Measurements from ENCODE around the gene PLOD2.

The PLOD2 gene

DNA sequence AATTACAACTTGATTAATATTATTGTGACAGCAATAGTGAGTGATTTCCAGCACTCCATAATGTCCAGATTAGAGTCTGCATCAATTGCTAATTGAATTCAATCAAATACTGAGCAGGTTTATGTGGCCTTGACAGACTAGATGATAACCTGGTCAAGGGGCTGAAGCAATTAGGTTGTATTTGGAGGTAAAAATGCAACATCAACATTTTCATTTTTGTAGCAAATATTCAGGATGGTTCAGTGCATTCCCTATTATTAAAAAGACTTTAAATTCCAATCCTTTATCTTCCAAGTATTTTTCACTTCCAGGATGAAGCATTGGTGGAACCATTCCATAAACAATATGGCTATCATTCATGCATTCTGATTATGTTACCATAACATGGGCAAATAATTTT, 120.4 kb downstream of the PLOD2 start:
- no peak for DNase-seq (ENCODE audit: low spot score)

DNA sequence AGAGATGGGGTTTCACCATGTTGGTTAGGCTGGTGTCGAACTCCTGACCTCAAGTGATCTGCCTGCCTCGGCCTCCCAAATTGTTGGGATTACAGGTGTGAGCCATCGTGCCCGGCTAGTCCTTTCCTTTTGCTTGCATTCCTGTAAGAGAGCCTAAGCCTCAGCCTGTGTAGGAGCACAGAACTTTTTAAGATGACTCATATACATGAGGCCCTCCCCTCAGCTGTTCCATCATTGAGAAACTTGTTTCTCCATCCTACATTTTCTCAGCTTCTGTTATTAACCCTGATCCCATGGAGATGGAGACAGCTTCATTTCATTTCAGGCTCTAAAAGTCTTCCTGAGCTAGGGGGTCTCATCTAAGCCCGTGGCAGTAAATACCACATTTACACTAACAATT, 123.3 kb downstream of the PLOD2 start:
- DNase-seq (ENCODE audit: low spot score) = no peak

DNA sequence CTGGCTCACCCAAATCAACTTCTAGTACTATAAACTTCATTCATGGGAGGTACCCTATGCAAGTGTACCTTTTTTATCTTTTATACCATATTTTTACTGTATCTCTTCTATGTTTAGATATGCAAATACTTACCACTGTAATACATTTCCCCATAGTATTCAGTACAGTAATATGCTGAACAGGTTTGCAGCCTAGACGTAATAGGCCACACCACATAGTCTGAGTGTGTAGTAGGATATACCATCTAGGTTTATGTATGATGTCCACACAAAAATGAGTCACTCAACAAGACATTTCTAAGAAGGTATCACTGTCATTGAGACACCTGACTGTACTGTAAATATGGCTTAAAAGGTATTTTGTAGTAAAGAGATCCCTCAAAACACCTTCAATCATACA, 124.7 kb downstream of the PLOD2 start:
- DNase-seq (ENCODE audit: low spot score) = no peak

DNA sequence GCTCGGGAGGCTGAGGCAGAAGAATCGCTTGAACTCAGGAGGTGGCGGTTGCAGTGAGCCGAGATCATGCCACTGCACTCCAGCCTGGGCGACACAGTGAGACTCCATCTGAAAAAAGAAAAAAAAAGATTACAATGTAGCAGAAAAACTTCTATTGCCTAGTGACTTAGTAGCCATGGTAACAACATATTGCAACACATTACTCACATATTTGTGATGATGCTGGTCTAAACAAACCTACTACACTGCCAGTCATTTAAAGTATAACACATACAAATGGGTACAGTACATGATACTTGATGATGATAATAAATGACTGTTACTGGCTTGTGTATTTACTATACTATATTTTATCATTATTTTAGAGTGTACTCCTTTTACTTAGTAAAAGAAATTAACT, 125.6 kb downstream of the PLOD2 start:
- DNase-seq (ENCODE audit: low spot score) = no peak

DNA sequence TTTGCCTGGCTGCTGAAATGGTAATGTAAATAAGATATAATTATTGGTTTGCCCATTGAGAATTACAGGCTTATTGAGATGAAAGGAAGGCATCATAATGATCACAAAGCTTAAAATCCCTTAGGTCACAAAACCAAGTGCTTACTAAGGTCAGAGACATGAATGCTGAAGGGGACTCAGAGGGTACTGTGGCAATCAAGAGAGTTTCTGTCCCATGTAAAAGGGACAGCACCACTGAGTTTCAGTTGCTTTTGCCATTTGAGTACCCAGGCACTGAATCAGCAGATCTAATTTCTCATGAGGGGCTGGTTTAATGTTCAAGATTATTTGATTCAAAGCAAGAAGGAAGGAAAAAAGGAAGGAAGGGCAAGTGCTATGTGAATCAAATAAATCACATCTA, 127.0 kb downstream of the PLOD2 start:
- DNase-seq (ENCODE audit: low spot score) = no peak

DNA sequence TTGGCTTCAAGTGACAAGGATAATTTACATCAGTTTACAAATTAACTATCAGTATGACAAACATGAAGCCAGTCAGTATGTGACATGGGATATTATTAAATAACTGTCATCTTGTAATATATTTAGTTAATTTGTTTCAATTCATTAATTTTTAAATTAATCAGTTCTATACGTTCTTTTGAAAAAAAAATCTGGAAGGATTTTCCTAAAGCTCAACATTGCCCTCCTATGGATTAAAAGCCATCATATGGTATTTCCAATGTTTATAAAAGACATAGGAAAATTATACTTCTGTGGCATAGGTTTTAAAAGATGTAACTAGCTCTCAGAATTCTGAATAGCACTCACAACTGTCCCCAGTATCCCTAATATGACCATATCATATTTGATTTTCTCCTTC, 134.4 kb downstream of the PLOD2 start:
- no peak for DNase-seq (ENCODE audit: low spot score)

DNA sequence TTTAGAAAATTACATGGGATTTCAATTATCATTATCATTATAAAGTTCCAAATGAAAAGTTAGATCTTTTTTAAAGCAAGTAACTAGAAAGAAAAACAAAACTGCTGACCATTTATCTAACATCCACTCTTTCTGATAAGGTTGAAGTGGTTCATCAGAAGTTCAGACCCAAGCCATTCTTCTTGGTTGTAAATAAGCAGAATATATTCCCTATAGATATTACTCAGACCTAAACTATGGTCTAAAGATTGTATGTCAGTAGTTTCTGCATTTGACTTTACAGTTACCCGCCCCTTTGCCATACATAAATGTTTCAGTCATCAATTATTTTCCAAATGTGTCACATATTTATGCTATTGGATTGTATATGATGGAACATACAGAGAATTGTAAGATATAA, 136.7 kb downstream of the PLOD2 start:
- DNase-seq (ENCODE audit: low spot score) = no peak

DNA sequence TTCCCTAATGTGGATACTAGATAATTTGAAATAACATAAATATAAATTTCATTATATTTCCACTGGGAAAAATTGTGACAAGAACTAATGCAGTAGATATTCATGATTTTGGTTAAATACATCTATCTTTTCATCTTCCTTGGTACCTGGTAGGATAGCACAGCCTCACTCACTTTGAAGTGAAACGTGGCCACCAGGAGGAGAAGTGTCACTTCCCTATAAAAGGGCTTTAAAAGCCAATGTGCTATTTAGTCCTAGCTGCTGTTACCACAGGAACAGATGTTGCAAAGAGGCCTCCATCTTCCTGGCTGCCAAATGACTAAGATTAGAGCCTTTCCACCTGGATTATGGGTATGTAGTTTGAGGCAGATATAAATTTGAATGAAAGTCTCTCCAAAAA, 140.0 kb downstream of the PLOD2 start:
- no peak for DNase-seq (ENCODE audit: low spot score)

DNA sequence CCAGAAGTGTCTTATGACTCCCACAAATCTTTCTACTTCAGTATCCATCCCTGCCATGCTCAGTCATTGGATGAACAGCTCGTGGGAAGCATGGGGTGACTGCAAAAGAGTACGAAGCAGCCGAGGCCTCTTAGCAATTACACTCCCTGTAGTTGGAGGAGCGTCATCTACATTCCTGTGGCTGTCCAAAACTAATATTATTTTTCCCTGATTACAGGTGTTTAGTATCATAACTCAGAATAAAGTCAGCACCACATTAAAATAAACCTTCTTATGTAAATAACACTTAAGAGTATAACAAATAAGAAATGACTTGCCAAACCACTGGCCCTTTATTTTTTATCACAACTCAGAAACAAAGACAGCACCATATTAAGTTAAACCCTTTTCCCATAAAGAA, 141.5 kb downstream of the PLOD2 start:
- DNase-seq (ENCODE audit: low spot score) = no peak
